ENCODE results near the gene ALX4. TPM values are rescaled to one million over a fixed set of nuclear protein-coding genes. Genes with fewer than 3 reads are reported as not detected.

The ALX4 gene
- total and polyA plus RNA-seq, 2 experiments from 2014 or later, result not detected

DNA sequence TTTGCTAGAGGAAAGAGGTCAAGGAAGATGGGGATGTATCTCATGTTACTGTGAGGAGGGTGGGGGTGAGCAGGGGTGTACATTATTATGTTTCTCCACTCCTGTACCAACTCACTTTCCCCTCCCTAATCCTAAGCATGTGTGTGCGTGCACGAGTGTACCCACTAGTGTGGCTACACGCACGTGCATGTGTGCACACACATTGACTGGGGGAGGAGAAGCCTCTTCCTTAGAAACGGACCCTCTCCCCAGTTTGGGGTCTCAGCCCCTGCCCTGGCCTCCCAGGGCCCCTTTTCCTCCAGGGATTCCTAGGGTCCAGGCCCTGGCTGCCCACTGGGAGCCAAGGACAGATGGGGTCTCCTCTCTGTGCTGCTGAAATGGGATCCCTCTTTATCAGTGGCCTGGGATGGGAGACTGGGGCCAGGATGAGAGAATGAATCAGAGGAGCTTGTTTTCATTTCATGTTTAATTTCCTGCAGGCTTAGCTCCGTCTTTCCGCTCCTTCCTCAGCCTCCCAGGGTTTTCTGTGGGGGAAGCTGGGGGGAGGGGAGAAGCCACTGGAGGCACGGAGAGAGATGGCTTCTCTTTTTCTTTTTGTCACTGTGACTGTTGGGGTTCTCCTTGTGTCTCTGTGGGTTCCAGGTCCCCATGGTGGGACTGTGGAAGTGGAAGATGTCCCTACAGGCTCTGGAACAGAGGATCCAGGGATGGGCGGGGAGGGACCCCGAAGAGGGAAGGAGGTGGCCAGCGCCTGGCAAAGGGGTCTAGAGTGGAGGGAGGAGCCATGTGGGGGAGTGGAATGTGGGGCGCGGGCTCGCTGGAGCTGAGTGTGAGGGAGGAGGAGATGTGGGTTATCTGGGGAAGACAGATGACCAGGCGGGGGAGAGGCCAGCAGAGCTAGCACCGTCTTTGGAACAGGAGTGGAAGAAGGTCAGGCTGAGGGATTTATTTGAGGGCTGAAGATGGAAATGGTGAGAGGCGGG, 40.3 kb downstream of the ALX4 start:
- no peak overlapping the region for H3K4me3 ChIP-seq
- H3K4me1 ChIP-seq (ENCODE audit: insufficient read depth), result no peaks in the 10 kb centered on the region
- H3K27ac ChIP-seq (ENCODE audit: low read depth), result no peak overlapping the region
- H3K4me2 ChIP-seq, result no peak overlapping the region
- Mint-ChIP-seq H3K36me3 (ENCODE audit: low read depth) (no peaks in the 10 kb centered on the region), H3K27ac (no peak overlapping the region), H3K4me1 (peaks cover 3% of the 10 kb centered on the region; the same call in 1 of the 3 replicates), H3K9me3 (no peaks in the 10 kb centered on the region), H3K27me3 (ENCODE audit: insufficient read depth, low read depth, poor library complexity) (peaks cover 4% of the 10 kb centered on the region), H3K4me3 (no peak overlapping the region)
- TF ChIP-seq ZNF331 (CRISPR knock-in tag; IDR thresholded peaks at IDR 0.05; ENCODE audit: low read depth), result no peak
- TF ChIP-seq, protein P1, sequence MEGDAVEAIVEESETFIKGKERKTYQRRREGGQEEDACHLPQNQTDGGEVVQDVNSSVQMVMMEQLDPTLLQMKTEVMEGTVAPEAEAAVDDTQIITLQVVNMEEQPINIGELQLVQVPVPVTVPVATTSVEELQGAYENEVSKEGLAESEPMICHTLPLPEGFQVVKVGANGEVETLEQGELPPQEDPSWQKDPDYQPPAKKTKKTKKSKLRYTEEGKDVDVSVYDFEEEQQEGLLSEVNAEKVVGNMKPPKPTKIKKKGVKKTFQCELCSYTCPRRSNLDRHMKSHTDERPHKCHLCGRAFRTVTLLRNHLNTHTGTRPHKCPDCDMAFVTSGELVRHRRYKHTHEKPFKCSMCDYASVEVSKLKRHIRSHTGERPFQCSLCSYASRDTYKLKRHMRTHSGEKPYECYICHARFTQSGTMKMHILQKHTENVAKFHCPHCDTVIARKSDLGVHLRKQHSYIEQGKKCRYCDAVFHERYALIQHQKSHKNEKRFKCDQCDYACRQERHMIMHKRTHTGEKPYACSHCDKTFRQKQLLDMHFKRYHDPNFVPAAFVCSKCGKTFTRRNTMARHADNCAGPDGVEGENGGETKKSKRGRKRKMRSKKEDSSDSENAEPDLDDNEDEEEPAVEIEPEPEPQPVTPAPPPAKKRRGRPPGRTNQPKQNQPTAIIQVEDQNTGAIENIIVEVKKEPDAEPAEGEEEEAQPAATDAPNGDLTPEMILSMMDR (conservative IDR thresholded peaks at IDR 0.05; ENCODE audit: low read depth in 2 of 2), result no peak
- TF ChIP-seq, protein P2, sequence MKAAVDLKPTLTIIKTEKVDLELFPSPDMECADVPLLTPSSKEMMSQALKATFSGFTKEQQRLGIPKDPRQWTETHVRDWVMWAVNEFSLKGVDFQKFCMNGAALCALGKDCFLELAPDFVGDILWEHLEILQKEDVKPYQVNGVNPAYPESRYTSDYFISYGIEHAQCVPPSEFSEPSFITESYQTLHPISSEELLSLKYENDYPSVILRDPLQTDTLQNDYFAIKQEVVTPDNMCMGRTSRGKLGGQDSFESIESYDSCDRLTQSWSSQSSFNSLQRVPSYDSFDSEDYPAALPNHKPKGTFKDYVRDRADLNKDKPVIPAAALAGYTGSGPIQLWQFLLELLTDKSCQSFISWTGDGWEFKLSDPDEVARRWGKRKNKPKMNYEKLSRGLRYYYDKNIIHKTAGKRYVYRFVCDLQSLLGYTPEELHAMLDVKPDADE (IDR thresholded peaks at IDR 0.05), result no peak
- no peak for TF ChIP-seq STAT1 (IDR thresholded peaks at IDR 0.05; ENCODE audit: unreplicated experiment)
- no peak for TF ChIP-seq EZH2phosphoT487 (IDR thresholded peaks at IDR 0.05; ENCODE audit: unreplicated experiment)
- TF ChIP-seq JUNB (IDR thresholded peaks at IDR 0.05; ENCODE audit: unreplicated experiment), result no peak
- no peak for TF ChIP-seq NANOG (IDR thresholded peaks at IDR 0.05; ENCODE audit: borderline replicate concordance)
- TF ChIP-seq, protein P3, sequence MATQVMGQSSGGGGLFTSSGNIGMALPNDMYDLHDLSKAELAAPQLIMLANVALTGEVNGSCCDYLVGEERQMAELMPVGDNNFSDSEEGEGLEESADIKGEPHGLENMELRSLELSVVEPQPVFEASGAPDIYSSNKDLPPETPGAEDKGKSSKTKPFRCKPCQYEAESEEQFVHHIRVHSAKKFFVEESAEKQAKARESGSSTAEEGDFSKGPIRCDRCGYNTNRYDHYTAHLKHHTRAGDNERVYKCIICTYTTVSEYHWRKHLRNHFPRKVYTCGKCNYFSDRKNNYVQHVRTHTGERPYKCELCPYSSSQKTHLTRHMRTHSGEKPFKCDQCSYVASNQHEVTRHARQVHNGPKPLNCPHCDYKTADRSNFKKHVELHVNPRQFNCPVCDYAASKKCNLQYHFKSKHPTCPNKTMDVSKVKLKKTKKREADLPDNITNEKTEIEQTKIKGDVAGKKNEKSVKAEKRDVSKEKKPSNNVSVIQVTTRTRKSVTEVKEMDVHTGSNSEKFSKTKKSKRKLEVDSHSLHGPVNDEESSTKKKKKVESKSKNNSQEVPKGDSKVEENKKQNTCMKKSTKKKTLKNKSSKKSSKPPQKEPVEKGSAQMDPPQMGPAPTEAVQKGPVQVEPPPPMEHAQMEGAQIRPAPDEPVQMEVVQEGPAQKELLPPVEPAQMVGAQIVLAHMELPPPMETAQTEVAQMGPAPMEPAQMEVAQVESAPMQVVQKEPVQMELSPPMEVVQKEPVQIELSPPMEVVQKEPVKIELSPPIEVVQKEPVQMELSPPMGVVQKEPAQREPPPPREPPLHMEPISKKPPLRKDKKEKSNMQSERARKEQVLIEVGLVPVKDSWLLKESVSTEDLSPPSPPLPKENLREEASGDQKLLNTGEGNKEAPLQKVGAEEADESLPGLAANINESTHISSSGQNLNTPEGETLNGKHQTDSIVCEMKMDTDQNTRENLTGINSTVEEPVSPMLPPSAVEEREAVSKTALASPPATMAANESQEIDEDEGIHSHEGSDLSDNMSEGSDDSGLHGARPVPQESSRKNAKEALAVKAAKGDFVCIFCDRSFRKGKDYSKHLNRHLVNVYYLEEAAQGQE (IDR thresholded peaks at IDR 0.05; ENCODE audit: unreplicated experiment), result no peak
- TF ChIP-seq POLR2AphosphoS5 (IDR thresholded peaks at IDR 0.05; ENCODE audit: low read depth), result no peak
- TF ChIP-seq ZNF114 (CRISPR knock-in tag; IDR thresholded peaks at IDR 0.05), result no peak
- no peak for TF ChIP-seq CREB1 (CRISPR knock-in tag; IDR thresholded peaks at IDR 0.05; ENCODE audit: low read depth)
- H3K9me2 ChIP-seq (ENCODE audit: insufficient read depth), result peaks cover 5% of the 10 kb centered on the region
- no peaks in the 10 kb centered on the region for H3K79me2 ChIP-seq (replicated peaks; ENCODE audit: insufficient read depth)
- no peaks in the 10 kb centered on the region for H3K36me3 ChIP-seq (ENCODE audit: insufficient read depth)
- H4K20me1 ChIP-seq (replicated peaks; ENCODE audit: insufficient read depth), result no peaks in the 10 kb centered on the region
- no peak overlapping the region for H2AFZ ChIP-seq
- ATAC-seq, result no peak
- no peak for DNase-seq (ENCODE audit: low spot score)
- no peaks in the 10 kb centered on the region for H3K27me3 ChIP-seq (ENCODE audit: insufficient read depth)
- no peaks in the 10 kb centered on the region for H3F3A ChIP-seq (replicated peaks; ENCODE audit: low read depth)

Data from GM23338 (cell line).